ENCODE measurements around the gene DSE. TPM values are rescaled to one million over a fixed set of nuclear protein-coding genes. Genes with fewer than 3 reads are reported as not detected.
A peak's percentile ranks its signal among the peaks of the same experiment; 100 is the strongest.

The DSE gene
- total RNA-seq, 4 donors from 2014 or later = 3.8 to 16.7 (median 9.2) TPM

DNA sequence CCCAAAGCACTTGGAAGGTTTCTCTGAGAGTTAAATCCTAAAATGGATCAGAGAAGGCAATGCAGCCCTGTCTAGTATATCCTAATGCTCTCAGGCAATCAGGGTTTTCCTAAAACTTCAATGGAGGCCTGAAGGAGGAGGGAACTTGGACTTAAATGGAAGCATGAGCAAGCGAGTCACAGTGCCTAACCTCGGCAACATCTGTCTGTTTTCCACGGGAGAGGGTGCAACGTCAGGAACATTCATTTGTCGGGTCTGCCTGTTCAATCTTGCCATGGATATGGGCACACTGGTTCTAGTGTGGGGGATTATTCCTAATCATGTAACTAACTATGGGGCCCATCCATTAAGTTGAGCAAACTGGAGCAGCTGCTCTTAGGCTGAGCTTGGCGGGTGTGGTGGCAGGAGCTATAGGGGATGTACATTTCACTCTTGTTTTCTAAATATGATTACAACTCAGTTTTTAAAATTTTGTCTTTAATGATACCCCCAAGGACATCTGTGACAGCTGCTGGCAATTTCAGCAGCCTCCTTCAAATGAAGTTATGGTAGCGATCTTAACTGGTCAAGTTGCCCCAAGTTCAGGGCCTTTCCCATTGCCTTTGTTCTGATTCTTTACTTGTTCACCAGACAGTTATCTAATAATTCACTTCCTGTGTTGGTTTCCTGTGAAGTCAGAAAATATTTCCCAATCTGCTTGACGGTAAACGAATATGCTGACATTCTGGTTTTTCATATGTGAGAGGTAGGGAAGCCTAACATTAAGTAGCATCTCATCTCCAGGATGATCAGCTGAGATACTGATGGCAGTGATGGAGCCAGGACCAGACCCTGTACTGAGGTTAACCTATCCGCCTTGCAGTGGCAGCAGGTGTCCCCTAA, 21.6 kb downstream of the DSE start:
- Histone ChIP-seq H3K4me1 (peaks cover 0 to 17% (median 1%) of the 10 kb centered on the region in 4 donors), H3K9me3 (no peaks in the 10 kb centered on the region), H3K36me3 (no peaks in the 10 kb centered on the region), H3K27me3 (no peaks in the 10 kb centered on the region), H3K27ac (peak overlapping the region in 2 of 4 donors; percentile 25 to 30), H3K4me3 (no peak overlapping the region)
- WGBS, 2 donors (ENCODE audit: low coverage in 1 of 2) = 68 to 69% methylated on average over 9 to 10 of the region's 10 CpGs
- in situ Hi-C loops (cut with MboI; ENCODE audit: low pct_ligation_motif_present in 1 of 4, low pct_unique_long_range_greater_than_20kb in 1 of 4, low sequenced_read_pairs in 3 of 4) (no loop called here), intact Hi-C loops (cut with DNase I; ENCODE audit: low total_unique reads) (no loop called here)
- TF ChIP-seq, protein P1, sequence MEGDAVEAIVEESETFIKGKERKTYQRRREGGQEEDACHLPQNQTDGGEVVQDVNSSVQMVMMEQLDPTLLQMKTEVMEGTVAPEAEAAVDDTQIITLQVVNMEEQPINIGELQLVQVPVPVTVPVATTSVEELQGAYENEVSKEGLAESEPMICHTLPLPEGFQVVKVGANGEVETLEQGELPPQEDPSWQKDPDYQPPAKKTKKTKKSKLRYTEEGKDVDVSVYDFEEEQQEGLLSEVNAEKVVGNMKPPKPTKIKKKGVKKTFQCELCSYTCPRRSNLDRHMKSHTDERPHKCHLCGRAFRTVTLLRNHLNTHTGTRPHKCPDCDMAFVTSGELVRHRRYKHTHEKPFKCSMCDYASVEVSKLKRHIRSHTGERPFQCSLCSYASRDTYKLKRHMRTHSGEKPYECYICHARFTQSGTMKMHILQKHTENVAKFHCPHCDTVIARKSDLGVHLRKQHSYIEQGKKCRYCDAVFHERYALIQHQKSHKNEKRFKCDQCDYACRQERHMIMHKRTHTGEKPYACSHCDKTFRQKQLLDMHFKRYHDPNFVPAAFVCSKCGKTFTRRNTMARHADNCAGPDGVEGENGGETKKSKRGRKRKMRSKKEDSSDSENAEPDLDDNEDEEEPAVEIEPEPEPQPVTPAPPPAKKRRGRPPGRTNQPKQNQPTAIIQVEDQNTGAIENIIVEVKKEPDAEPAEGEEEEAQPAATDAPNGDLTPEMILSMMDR (IDR thresholded peaks at IDR 0.05) = no peak
- no peak for TF ChIP-seq POLR2A (IDR thresholded peaks at IDR 0.05)
- TF ChIP-seq POLR2AphosphoS5 (IDR thresholded peaks at IDR 0.05) = peak in 1 of 3 donors; percentile 8
- TF ChIP-seq EP300 (IDR thresholded peaks at IDR 0.05; ENCODE audit: low read depth) = no peak
- no peak for DNase-seq

DNA sequence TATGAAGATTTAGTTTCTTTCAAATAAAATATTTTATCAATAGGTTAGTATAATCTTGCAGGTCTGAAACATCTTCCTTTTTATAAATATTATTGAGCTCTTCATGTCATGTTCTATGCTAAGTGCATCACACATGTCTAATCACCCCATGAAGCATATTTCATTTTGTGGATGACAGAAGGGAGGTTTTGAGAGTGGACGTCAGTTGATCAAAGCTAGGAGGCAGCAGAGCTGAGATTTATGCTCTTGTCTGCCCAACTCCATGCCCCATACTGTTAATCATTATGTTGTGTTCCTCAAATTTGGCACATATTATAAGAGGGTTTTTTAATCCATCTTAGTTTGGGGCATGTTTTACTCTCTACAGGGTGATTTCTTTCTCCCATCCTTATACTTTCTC, 22.7 kb downstream of the DSE start:
- H3K4me1 ChIP-seq = peaks cover 0 to 23% (median 1%) of the 10 kb centered on the region in 4 donors
- H3K27ac ChIP-seq = peak overlapping the region in 1 of 4 donors; percentile 30
- H3K9me3 ChIP-seq = no peaks in the 10 kb centered on the region
- no peaks in the 10 kb centered on the region for H3K36me3 ChIP-seq
- in situ Hi-C loops (cut with MboI; ENCODE audit: low pct_ligation_motif_present in 1 of 4, low pct_unique_long_range_greater_than_20kb in 1 of 4, low sequenced_read_pairs in 3 of 4) = no loop called here
- no peaks in the 10 kb centered on the region for H3K27me3 ChIP-seq
- TF ChIP-seq EP300 (IDR thresholded peaks at IDR 0.05; ENCODE audit: low read depth) (no peak), POLR2AphosphoS5 (IDR thresholded peaks at IDR 0.05) (no peak), POLR2A (IDR thresholded peaks at IDR 0.05) (no peak)
- TF ChIP-seq, protein P1 (IDR thresholded peaks at IDR 0.05) = no peak
- WGBS, 2 donors (ENCODE audit: low coverage in 1 of 2) = 37 to 45% methylated on average over 1 of the region's 1 CpG
- intact Hi-C loops (cut with DNase I; ENCODE audit: low total_unique reads) = no loop called here
- H3K4me3 ChIP-seq = no peak overlapping the region
- no peak for DNase-seq

DNA sequence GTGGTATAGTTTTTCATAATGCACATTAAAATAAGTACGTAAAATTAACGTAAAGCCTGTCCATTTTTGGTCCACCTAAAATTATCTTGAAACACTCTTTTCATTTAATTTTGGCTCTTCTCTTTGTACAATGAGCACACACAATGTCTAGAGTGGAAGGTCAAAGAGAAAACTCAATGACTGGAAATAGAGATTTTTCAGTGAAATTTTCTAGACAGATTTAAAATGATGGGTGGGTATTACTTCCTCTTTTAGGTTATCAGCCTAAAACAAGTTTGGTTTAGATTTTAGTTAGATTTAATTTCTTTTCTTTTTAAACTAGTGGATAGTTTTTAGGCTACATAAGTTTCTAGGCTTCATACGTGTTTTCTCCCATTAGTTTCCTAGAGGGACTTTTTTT, 24.9 kb downstream of the DSE start:
- TF ChIP-seq, protein P1 (IDR thresholded peaks at IDR 0.05) = no peak
- no peak for TF ChIP-seq POLR2AphosphoS5 (IDR thresholded peaks at IDR 0.05)
- TF ChIP-seq EP300 (IDR thresholded peaks at IDR 0.05; ENCODE audit: low read depth) = no peak
- peaks cover 0 to 10% (median 1%) of the 10 kb centered on the region in 4 donors for H3K4me1 ChIP-seq
- intact Hi-C loops (cut with DNase I; ENCODE audit: low total_unique reads) = no loop called here
- no peak for DNase-seq
- H3K27me3 ChIP-seq = no peaks in the 10 kb centered on the region
- no peaks in the 10 kb centered on the region for H3K9me3 ChIP-seq
- in situ Hi-C loops (cut with MboI; ENCODE audit: low pct_ligation_motif_present in 1 of 4, low pct_unique_long_range_greater_than_20kb in 1 of 4, low sequenced_read_pairs in 3 of 4) = no loop called here
- no peak overlapping the region for H3K27ac ChIP-seq
- 86 to 98% methylated on average over 3 of the region's 3 CpGs for WGBS, 2 donors (ENCODE audit: low coverage in 1 of 2)
- H3K4me3 ChIP-seq = no peak overlapping the region
- H3K36me3 ChIP-seq = no peaks in the 10 kb centered on the region

DNA sequence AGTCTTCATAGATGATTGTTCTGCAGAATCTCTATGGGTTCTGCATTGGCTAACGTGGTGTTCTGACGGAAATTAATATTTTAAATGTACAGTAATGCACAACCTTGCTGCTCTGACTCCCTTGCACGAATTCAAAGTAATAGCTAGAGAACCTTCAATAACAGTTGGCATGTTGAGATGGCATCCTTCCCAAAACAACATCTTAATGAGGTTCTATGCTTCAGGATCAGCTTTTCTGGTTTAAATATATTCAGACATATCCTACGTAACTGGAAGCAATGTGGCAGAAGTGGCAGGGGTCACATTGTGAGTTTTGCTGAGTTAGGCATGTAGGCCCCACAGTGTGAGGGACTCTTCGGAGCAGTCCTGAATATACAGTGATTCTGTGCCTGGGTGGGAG, 25.7 kb downstream of the DSE start:
- no peaks in the 10 kb centered on the region for H3K9me3 ChIP-seq
- H3K27ac ChIP-seq = no peak overlapping the region
- H3K4me1 ChIP-seq = peaks cover 0 to 10% (median 0%) of the 10 kb centered on the region in 4 donors
- no peaks in the 10 kb centered on the region for H3K27me3 ChIP-seq
- 85 to 87% methylated on average over 3 to 5 of the region's 5 CpGs for WGBS, 2 donors (ENCODE audit: low coverage in 1 of 2)
- DNase-seq = no peak
- intact Hi-C loops (cut with DNase I; ENCODE audit: low total_unique reads) (no loop called here), in situ Hi-C loops (cut with MboI; ENCODE audit: low pct_ligation_motif_present in 1 of 4, low pct_unique_long_range_greater_than_20kb in 1 of 4, low sequenced_read_pairs in 3 of 4) (no loop called here)
- TF ChIP-seq EP300 (IDR thresholded peaks at IDR 0.05; ENCODE audit: low read depth) (no peak), POLR2A (IDR thresholded peaks at IDR 0.05) (no peak), POLR2AphosphoS5 (IDR thresholded peaks at IDR 0.05) (no peak)
- TF ChIP-seq, protein P1 (IDR thresholded peaks at IDR 0.05) = no peak
- no peak overlapping the region for H3K4me3 ChIP-seq
- H3K36me3 ChIP-seq = no peaks in the 10 kb centered on the region
